GM23248 (cell line): Measurements from ENCODE around the gene VTI1A. TPM values are rescaled to one million over a fixed set of nuclear protein-coding genes. Genes with fewer than 3 reads are reported as not detected.

Experiments
- DNase-seq: peaks from one replicate; pipeline ENCODE4 v3.0.0-alpha.2; 2015
- H2AFZ ChIP-seq: fragments of 200-600 bp; sonication (generic); 2 replicates; pipeline ENCODE4 v1.6.1; 2016; ENCODE audit warnings: antibody characterized with exemption
- H3F3A ChIP-seq: fragments of 200-600 bp; sonication (generic); 2 replicates; pipeline ENCODE4 v1.6.1; 2016; ENCODE audit warnings: mild to moderate bottlenecking, antibody characterized with exemption, mixed run types; ENCODE audit not compliant: insufficient read depth
- H3K27ac ChIP-seq: fragments of 200-600 bp; sonication (generic); 2 replicates; pipeline ENCODE4 v1.5.1; 2016; ENCODE audit warnings: mild to moderate bottlenecking
- H3K27me3 ChIP-seq: fragments of 200-600 bp; sonication (generic); replicated peaks from 2 replicates; pipeline ENCODE4 v1.6.1; 2016; ENCODE audit warnings: mild to moderate bottlenecking; ENCODE audit not compliant: insufficient read depth
- H3K36me3 ChIP-seq: fragments of 200-600 bp; sonication (generic); 2 replicates; pipeline ENCODE4 v1.6.1; 2016; ENCODE audit warnings: low read depth, mild to moderate bottlenecking
- H3K4me1 ChIP-seq: fragments of 200-600 bp; sonication (generic); 2 replicates; pipeline ENCODE4 v1.6.1; 2016; ENCODE audit warnings: mild to moderate bottlenecking; ENCODE audit not compliant: insufficient read depth
- H3K4me2 ChIP-seq: fragments of 200-600 bp; sonication (generic); one replicate; pipeline ENCODE4 v1.6.1; 2016; ENCODE audit warnings: mild to moderate bottlenecking; ENCODE audit not compliant: unreplicated experiment
- H3K4me3 ChIP-seq: fragments of 200-600 bp; sonication (generic); 2 replicates; pipeline ENCODE4 v1.5.1; 2016; ENCODE audit warnings: mild to moderate bottlenecking
- H3K79me2 ChIP-seq: fragments of 200-600 bp; sonication (generic); 2 replicates; pipeline ENCODE4 v1.6.1; 2016; ENCODE audit warnings: mild to moderate bottlenecking; ENCODE audit not compliant: insufficient read depth
- H3K9ac ChIP-seq: fragments of 200-600 bp; sonication (generic); 2 replicates; pipeline ENCODE4 v1.6.1; 2016; ENCODE audit warnings: mild to moderate bottlenecking
- H3K9me2 ChIP-seq: fragments of 200-600 bp; sonication (generic); 2 replicates; pipeline ENCODE4 v1.6.1; 2016; ENCODE audit warnings: mixed run types, mild to moderate bottlenecking, moderate library complexity; ENCODE audit not compliant: insufficient read depth
- H3K9me3 ChIP-seq: fragments of 200-600 bp; sonication (generic); one replicate; pipeline ENCODE4 v1.6.1; 2017; ENCODE audit warnings: low read depth
- H4K20me1 ChIP-seq: fragments of 200-600 bp; sonication (generic); 2 replicates; pipeline ENCODE4 v1.6.0; 2016; ENCODE audit not compliant: insufficient read depth
- EZH2 ChIP-seq: fragments of 200-600 bp; sonication (generic); IDR thresholded peaks from 2 replicates; pipeline ENCODE4 v1.6.1; 2018; ENCODE audit warnings: antibody characterized with exemption, mild to moderate bottlenecking; ENCODE audit not compliant: insufficient read depth, poor library complexity, severe bottlenecking
- EZH2phosphoT487 ChIP-seq: fragments of 200-600 bp; sonication (generic); IDR thresholded peaks from 2 replicates; pipeline ENCODE4 v1.6.1; 2018; ENCODE audit warnings: antibody characterized with exemption, moderate library complexity, mild to moderate bottlenecking, low read depth; ENCODE audit not compliant: insufficient read depth
- WGBS, 2 experiments: methylation state at CpG; one replicate each; pipeline ENCODE4 v1.1.6; 2015 to 2017; ENCODE audit warnings: low lambda C conversion rate in 2 of 2, low coverage in 1 of 2; ENCODE audit errors: missing lambda C conversion rate in 2 of 2; 5-methylcytosine and 5-hydroxymethylcytosine counted together
- in situ Hi-C: fragments of 300-500 bp; cut with MboI; formaldehyde crosslinking; loops from 2 replicates; pipeline ENCODE4 v1.15.0; 2020
- polyA plus RNA-seq: library from polyadenylated mRNA; unstranded; fragments of >200 nt; fragmentation: Nextera tagmentation; extraction: Ambion mirVana; gene quantifications from 2 replicates; pipeline ENCODE4 v1.2.1, GENCODE V29; 2016
- total RNA-seq: library from RNA; depleted of rRNA; stranded (reverse); fragments of >200 nt; shearing (Covaris generic); gene quantifications from 2 replicates; pipeline ENCODE4 v1.2.3, GENCODE V29; 2014

Gene VTI1A
- total and polyA plus RNA-seq, 2 experiments from 2014 or later, result 21.6 to 26.4 TPM

DNA sequence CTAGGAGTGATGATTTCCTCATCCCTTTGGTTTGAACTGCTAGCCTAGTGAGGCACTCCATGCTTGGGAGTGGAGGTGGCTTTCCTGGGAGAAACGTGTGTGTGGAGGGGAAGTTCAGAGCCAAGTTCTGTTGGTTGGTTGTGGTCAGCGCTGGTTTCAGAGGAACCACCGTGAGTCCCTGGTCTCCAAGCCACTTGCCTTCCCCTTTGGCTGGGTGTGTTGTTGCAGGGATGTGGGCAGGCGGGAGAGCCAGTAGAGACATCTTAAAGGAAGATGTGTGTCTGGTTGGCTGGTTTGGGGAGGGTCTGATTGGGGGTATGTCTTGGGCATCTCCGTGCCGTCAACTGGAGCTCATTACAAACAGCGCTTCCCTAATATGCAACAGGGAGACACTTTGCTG is 372.2 kb downstream of the VTI1A start:
- Histone ChIP-seq H4K20me1 (no peaks in the 10 kb centered on the region), H3K4me3 (no peak overlapping the region), H3K9me2 (no peaks in the 10 kb centered on the region), H3K79me2 (no peaks in the 10 kb centered on the region), H3F3A (peaks cover 24% of the 10 kb centered on the region), H3K9ac (no peak overlapping the region), H3K27ac (no peak overlapping the region), H3K4me1 (peaks cover 15% of the 10 kb centered on the region), H3K36me3 (no peaks in the 10 kb centered on the region), H3K9me3 (no peaks in the 10 kb centered on the region), H2AFZ (no peak overlapping the region), H3K4me2 (no peak overlapping the region), H3K27me3 (no peaks in the 10 kb centered on the region)
- no peak for DNase-seq
- TF ChIP-seq EZH2phosphoT487 (no peak), EZH2 (no peak)
- in situ Hi-C loops, result no loop called here
- WGBS, 2 experiments, result 98 to 99% methylated on average over 7 of the region's 7 CpGs

DNA sequence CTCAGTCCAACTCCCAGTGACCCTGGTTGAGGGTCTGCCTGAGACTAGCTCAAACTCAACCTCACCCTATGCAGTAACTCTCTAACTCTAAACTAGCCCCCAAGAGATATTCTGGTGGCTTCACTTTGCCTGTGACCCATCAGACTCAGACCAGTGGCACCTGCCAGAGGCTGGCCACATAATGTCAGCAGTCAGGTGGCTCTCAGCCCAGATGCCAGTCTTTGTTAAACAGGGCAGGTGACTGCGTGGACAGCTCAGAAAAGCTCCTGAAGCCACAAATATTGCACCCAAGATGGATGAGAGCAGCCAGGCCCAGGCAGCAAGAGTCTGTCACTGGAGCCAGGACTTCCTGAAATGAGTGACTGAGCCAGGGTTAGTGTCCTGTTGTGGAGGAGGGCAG is 373.3 kb downstream of the VTI1A start:
- no peak overlapping the region for H3K4me2 ChIP-seq
- H2AFZ ChIP-seq, result no peak overlapping the region
- no peaks in the 10 kb centered on the region for H3K9me2 ChIP-seq
- H3K79me2 ChIP-seq, result no peaks in the 10 kb centered on the region
- H3K4me1 ChIP-seq, result peaks cover 14% of the 10 kb centered on the region
- no peaks in the 10 kb centered on the region for H3K36me3 ChIP-seq
- 87% methylated on average over 1 of the region's 1 CpG for WGBS, 2 experiments
- peaks cover 13% of the 10 kb centered on the region for H3F3A ChIP-seq
- no peaks in the 10 kb centered on the region for H3K9me3 ChIP-seq
- H3K27me3 ChIP-seq, result no peaks in the 10 kb centered on the region
- no peak overlapping the region for H3K27ac ChIP-seq
- no peak overlapping the region for H3K9ac ChIP-seq
- in situ Hi-C loops, result no loop called here
- TF ChIP-seq EZH2phosphoT487, result no peak
- TF ChIP-seq EZH2, result no peak
- no peak for DNase-seq
- no peak overlapping the region for H3K4me3 ChIP-seq
- H4K20me1 ChIP-seq, result no peaks in the 10 kb centered on the region

DNA sequence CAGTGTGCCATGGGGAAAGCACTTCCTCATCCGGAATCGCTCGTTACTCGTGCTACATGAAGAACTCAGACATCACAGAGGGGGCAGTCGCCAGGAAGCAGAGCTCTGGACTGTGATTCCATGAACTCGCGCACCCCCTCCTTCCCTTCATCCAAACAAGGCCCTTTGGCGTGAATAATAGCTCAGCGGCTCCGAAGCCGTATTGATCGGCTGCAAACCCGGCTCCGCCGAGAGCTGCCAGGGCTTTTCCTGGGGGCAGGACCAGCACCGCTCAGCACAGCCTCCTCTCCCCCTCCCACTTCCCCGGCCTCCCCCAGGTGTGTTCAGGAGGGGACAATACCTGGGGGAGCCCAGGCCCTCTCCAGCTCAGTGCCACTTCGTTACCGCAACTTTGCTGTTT is 374.0 kb downstream of the VTI1A start:
- Histone ChIP-seq H3K27ac (no peak overlapping the region), H3K36me3 (no peaks in the 10 kb centered on the region), H4K20me1 (no peaks in the 10 kb centered on the region), H3K4me2 (no peak overlapping the region), H3K4me1 (peaks cover 6% of the 10 kb centered on the region), H3K9me3 (no peaks in the 10 kb centered on the region), H3K9ac (no peak overlapping the region), H3K4me3 (no peak overlapping the region), H3K79me2 (no peaks in the 10 kb centered on the region), H3F3A (peaks cover 7% of the 10 kb centered on the region), H3K27me3 (no peaks in the 10 kb centered on the region), H2AFZ (no peak overlapping the region), H3K9me2 (no peaks in the 10 kb centered on the region)
- 99% methylated on average over 17 to 19 of the region's 19 CpGs for WGBS, 2 experiments
- no peak for DNase-seq
- TF ChIP-seq EZH2 (no peak), EZH2phosphoT487 (no peak)
- in situ Hi-C loops, result no loop called here

DNA sequence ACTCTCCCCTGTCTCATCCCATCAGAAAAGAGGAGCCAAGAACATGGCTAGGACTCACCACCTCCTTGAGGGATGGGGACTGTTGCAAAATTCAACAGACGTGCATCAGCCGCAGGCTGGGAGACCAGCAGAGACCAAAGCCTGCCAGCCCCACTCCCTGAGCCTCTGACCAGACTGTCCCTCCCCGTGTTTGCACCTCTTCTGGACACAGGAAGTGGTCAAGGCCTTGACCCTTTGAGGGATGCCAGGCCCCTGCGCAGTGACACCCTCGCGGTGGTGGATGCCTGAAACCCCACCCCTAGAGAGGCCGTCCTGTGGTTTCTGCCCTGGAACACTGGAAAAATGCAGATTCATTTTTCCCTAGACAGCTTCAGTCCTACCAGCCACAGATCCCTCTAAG is 374.6 kb downstream of the VTI1A start:
- Histone ChIP-seq H3F3A (peaks cover 1% of the 10 kb centered on the region), H3K4me1 (peaks cover under 1% of the 10 kb centered on the region; the same call in 1 of the 2 replicates), H3K9me2 (no peaks in the 10 kb centered on the region), H3K27ac (no peak overlapping the region), H3K4me2 (no peak overlapping the region), H3K36me3 (no peaks in the 10 kb centered on the region), H3K9ac (no peak overlapping the region), H4K20me1 (no peaks in the 10 kb centered on the region), H3K27me3 (no peaks in the 10 kb centered on the region), H3K79me2 (no peaks in the 10 kb centered on the region), H3K4me3 (no peak overlapping the region), H3K9me3 (no peaks in the 10 kb centered on the region), H2AFZ (no peak overlapping the region)
- in situ Hi-C loops, result no loop called here
- WGBS, 2 experiments, result 93 to 98% methylated on average over 7 of the region's 7 CpGs
- DNase-seq, result no peak
- no peak for TF ChIP-seq EZH2phosphoT487

DNA sequence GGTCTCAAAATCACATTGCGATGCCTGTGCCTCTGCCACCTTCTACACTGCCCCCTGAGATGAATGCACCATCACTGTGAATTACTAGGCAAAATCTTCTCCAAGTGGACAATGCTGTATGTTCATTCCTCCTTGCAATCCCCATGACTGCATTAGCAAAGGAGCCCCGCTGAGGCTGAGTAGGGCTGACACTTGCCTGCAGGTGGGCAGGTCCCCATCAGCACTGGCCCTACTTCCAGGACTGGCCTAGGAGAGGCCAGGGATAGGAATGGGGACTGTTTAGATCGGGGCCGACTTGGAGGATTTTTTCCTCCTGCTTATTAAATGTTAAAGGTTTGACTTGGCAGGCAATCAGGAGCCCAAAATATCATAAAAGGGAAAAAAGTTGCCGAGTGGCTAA is 376.0 kb downstream of the VTI1A start:
- DNase-seq, result no peak
- Histone ChIP-seq H3K9ac (no peak overlapping the region), H2AFZ (no peak overlapping the region), H3K36me3 (no peaks in the 10 kb centered on the region), H3K9me3 (no peaks in the 10 kb centered on the region), H3K4me3 (no peak overlapping the region), H3K27me3 (no peaks in the 10 kb centered on the region), H4K20me1 (no peaks in the 10 kb centered on the region), H3K4me1 (no peaks in the 10 kb centered on the region), H3K79me2 (no peaks in the 10 kb centered on the region), H3K4me2 (no peak overlapping the region), H3K9me2 (no peaks in the 10 kb centered on the region), H3K27ac (no peak overlapping the region), H3F3A (no peaks in the 10 kb centered on the region)
- in situ Hi-C loops, result no loop called here
- TF ChIP-seq EZH2 (no peak), EZH2phosphoT487 (no peak)
- WGBS, 2 experiments, result 98 to 99% methylated on average over 5 of the region's 5 CpGs
